ENCODE data around the gene KLHL35.
A peak's percentile ranks its signal among the peaks of the same experiment; 100 is the strongest.

The KLHL35 gene

GRCh38 chr11:75468534-75469340 lies 35.7 kb upstream of the KLHL35 start:
- DNase-seq, result no peak

- no peak for DNase-seq
Measured at GRCh38 chr11:75467881-75468280, 34.9 kb upstream of the KLHL35 start.

- no peak for DNase-seq
Measured at GRCh38 chr11:75467311-75467710, 34.3 kb upstream of the KLHL35 start.

GRCh38 chr11:75465701-75466531 lies 32.9 kb upstream of the KLHL35 start:
- no peak for DNase-seq

- no peak for DNase-seq
Measured at GRCh38 chr11:75463106-75463774, 30.2 kb upstream of the KLHL35 start.

- no peak for DNase-seq
Measured at GRCh38 chr11:75462117-75462653, 29.2 kb upstream of the KLHL35 start.

- no peak for DNase-seq
Measured at GRCh38 chr11:75461151-75461550, 28.1 kb upstream of the KLHL35 start.

- no peak for DNase-seq
Measured at GRCh38 chr11:75456596-75457183, 23.7 kb upstream of the KLHL35 start.

GRCh38 chr11:75454987-75455386 lies 22.0 kb upstream of the KLHL35 start:
- DNase-seq, result peak; percentile 38

GRCh38 chr11:75453916-75454655 lies 21.1 kb upstream of the KLHL35 start:
- no peak for DNase-seq

- DNase-seq, result no peak
Measured at GRCh38 chr11:75450826-75451821, 18.1 kb upstream of the KLHL35 start.

- DNase-seq, result no peak
Measured at GRCh38 chr11:75450236-75450635, 17.2 kb upstream of the KLHL35 start.

- DNase-seq, result no peak
Measured at GRCh38 chr11:75449776-75450175, 16.8 kb upstream of the KLHL35 start.

- DNase-seq, result no peak
Measured at GRCh38 chr11:75449271-75449670, 16.3 kb upstream of the KLHL35 start.

GRCh38 chr11:75447415-75447814 lies 14.4 kb upstream of the KLHL35 start:
- no peak for DNase-seq

- peak; percentile 32 for DNase-seq
Measured at GRCh38 chr11:75445315-75445953, 12.4 kb upstream of the KLHL35 start.

GRCh38 chr11:75443043-75443442 lies 10.0 kb upstream of the KLHL35 start:
- no peak for DNase-seq

GRCh38 chr11:75442161-75442885 lies 9.3 kb upstream of the KLHL35 start:
- DNase-seq, result no peak

GRCh38 chr11:75441804-75442132 lies 8.8 kb upstream of the KLHL35 start:
- no peak for DNase-seq
